Epithelial cell of esophagus (primary cell): ENCODE measurements around the gene GRB10.

ENCODE experiments used
- DNase-seq: peaks from one replicate; pipeline ENCODE4 v3.0.0; 2010; ENCODE audit warnings: low read depth
- H3K4me3 ChIP-seq: 2 replicates; pipeline ENCODE4 v1.5.1; 2011; ENCODE audit warnings: mild to moderate bottlenecking, low read length, control low read depth
- CTCF ChIP-seq: IDR thresholded peaks from 2 replicates; pipeline ENCODE4 v1.5.1; 2011; ENCODE audit warnings: low read depth, mild to moderate bottlenecking, low read length, control low read depth, inconsistent platforms; ENCODE audit not compliant: insufficient read depth; ENCODE audit errors: missing control alignments

The GRB10 gene

GRCh38 chr7:50667338-50667737 is 115.4 kb downstream of the GRB10 start:
- no peak overlapping the region for H3K4me3 ChIP-seq
- DNase-seq, result no peak
- no peak for TF ChIP-seq CTCF

- TF ChIP-seq CTCF, result no peak
- no peak for DNase-seq
- no peak overlapping the region for H3K4me3 ChIP-seq
Observed at GRCh38 chr7:50666124-50666496, 116.6 kb downstream of the GRB10 start.

- TF ChIP-seq CTCF, result no peak
- H3K4me3 ChIP-seq, result no peak overlapping the region
- no peak for DNase-seq
Observed at GRCh38 chr7:50665403-50666123, 117.1 kb downstream of the GRB10 start.

- DNase-seq, result no peak
- TF ChIP-seq CTCF, result no peak
- H3K4me3 ChIP-seq, result no peak overlapping the region
Observed at GRCh38 chr7:50664937-50665336, 117.8 kb downstream of the GRB10 start.

GRCh38 chr7:50664461-50664922 is 118.2 kb downstream of the GRB10 start:
- no peak for TF ChIP-seq CTCF
- no peak overlapping the region for H3K4me3 ChIP-seq
- DNase-seq, result peak; percentile 85

- no peak overlapping the region for H3K4me3 ChIP-seq
- DNase-seq, result peak; percentile 91
- TF ChIP-seq CTCF, result no peak
Observed at GRCh38 chr7:50663396-50664102, 119.1 kb downstream of the GRB10 start.
